Retinal pigment epithelial cell (primary cell): ENCODE results near the gene TRPT1.

Experiments
- DNase-seq: peaks from one replicate; pipeline ENCODE4 v3.0.0-alpha.2; 2010; ENCODE audit warnings: low read depth
- H3K4me3 ChIP-seq: 2 replicates; pipeline ENCODE4 v1.5.1; 2011; ENCODE audit warnings: mild to moderate bottlenecking, low read length, control low read depth, moderate library complexity
- CTCF ChIP-seq: conservative IDR thresholded peaks from 2 replicates; pipeline ENCODE4 v1.5.1; 2011; ENCODE audit warnings: low read depth, low read length, control low read depth, inconsistent platforms

TRPT1 gene

GRCh38 chr11:64204080-64204440, 21.9 kb downstream of the TRPT1 start:
- no peak for DNase-seq
- no peak overlapping the region for H3K4me3 ChIP-seq
- TF ChIP-seq CTCF: no peak

- H3K4me3 ChIP-seq: no peak overlapping the region
- no peak for TF ChIP-seq CTCF
- no peak for DNase-seq
These were observed 22.4 kb downstream of the TRPT1 start for GRCh38 chr11:64203421-64204079.

- DNase-seq: no peak
- H3K4me3 ChIP-seq: no peak overlapping the region
- no peak for TF ChIP-seq CTCF
These were observed 23.0 kb downstream of the TRPT1 start for GRCh38 chr11:64202992-64203391.

- DNase-seq: no peak
- TF ChIP-seq CTCF: no peak
- no peak overlapping the region for H3K4me3 ChIP-seq
These were observed 24.4 kb downstream of the TRPT1 start for GRCh38 chr11:64201543-64201942.

GRCh38 chr11:64198511-64198910, 27.5 kb downstream of the TRPT1 start:
- no peak for TF ChIP-seq CTCF
- no peak overlapping the region for H3K4me3 ChIP-seq
- DNase-seq: no peak

GRCh38 chr11:64196626-64197025, 29.4 kb downstream of the TRPT1 start:
- no peak overlapping the region for H3K4me3 ChIP-seq
- TF ChIP-seq CTCF: no peak
- DNase-seq: no peak

GRCh38 chr11:64192434-64192833, 33.6 kb downstream of the TRPT1 start:
- no peak overlapping the region for H3K4me3 ChIP-seq
- no peak for DNase-seq
- no peak for TF ChIP-seq CTCF
